ENCODE results near the gene RBM20. TPM values are rescaled to one million over a fixed set of nuclear protein-coding genes. Genes with fewer than 3 reads are reported as not detected.

RBM20 gene
- total RNA-seq, 1 donor from 2014 or later = 101 TPM

DNA sequence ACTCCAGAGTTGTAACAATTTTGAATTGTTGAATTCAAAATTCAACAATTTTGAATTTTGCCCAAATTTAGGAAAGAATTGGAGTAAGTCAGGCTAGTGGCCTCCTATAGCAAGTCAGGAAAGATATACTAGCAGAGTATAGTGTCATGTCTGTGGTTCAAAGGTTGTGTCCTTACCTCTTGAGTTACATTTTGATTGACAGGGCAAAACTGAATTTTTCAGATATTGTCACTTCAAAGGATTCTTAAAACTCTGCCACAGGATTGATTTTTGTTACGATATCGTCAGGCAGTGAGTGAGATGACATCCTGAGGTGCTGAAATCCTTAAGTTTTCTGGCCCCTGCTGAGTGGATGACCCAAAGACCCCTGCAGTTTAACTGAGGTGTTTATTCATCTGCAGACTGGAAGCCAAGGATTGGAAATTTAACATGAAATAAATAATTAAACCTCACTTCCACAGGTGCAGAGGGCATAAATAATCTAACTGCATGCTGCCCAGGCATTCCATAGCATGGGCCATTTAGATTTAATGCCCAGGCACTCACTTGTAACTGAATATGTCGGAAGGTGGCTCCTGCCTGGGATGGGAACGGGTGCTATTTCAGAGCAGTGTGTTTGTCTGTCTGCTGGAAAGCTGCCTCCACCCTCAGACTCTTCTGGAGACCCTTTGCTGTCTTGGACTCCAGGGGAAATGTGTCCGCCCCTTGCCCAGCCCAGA is 50.8 kb downstream of the RBM20 start:
- Histone ChIP-seq H3K4me1 (peaks cover 62% of the 10 kb centered on the region), H3K9me3 (replicated peaks) (peaks cover 23% of the 10 kb centered on the region), H3K27ac (replicated peaks) (peak overlapping the region; percentile 90), H3K36me3 (no peaks in the 10 kb centered on the region), H3K4me3 (no peak overlapping the region), H3K27me3 (ENCODE audit: low read depth) (no peaks in the 10 kb centered on the region)
- TF ChIP-seq, protein P1, sequence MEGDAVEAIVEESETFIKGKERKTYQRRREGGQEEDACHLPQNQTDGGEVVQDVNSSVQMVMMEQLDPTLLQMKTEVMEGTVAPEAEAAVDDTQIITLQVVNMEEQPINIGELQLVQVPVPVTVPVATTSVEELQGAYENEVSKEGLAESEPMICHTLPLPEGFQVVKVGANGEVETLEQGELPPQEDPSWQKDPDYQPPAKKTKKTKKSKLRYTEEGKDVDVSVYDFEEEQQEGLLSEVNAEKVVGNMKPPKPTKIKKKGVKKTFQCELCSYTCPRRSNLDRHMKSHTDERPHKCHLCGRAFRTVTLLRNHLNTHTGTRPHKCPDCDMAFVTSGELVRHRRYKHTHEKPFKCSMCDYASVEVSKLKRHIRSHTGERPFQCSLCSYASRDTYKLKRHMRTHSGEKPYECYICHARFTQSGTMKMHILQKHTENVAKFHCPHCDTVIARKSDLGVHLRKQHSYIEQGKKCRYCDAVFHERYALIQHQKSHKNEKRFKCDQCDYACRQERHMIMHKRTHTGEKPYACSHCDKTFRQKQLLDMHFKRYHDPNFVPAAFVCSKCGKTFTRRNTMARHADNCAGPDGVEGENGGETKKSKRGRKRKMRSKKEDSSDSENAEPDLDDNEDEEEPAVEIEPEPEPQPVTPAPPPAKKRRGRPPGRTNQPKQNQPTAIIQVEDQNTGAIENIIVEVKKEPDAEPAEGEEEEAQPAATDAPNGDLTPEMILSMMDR (IDR thresholded peaks at IDR 0.05; ENCODE audit: borderline replicate concordance) = no peak
- intact Hi-C loops (cut with micrococcal nuclease) = no loop called here
- no peak for DNase-seq

DNA sequence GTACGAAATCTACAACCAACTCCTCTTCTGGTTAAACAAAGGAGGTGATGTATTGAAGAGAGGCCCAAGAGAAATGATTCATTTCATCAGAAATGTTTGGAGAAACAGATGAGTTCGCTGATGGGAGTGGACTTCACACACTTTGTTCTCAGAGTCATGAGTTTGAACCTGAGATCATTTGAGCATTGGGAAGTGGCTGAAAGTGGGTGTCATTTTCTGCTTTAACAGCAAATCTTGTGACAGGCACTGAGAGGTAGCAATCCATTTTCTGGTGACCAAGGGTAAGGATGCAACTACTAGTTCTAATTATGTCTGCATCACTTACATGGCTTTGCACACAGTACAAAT is 51.4 kb downstream of the RBM20 start:
- Histone ChIP-seq H3K27ac (replicated peaks) (peak overlapping the region; percentile 90), H3K4me1 (peaks cover 64% of the 10 kb centered on the region), H3K27me3 (ENCODE audit: low read depth) (no peaks in the 10 kb centered on the region), H3K36me3 (no peaks in the 10 kb centered on the region), H3K4me3 (no peak overlapping the region), H3K9me3 (replicated peaks) (peaks cover 23% of the 10 kb centered on the region)
- intact Hi-C loops (cut with micrococcal nuclease) = no loop called here
- DNase-seq = no peak
- TF ChIP-seq, protein P1 (IDR thresholded peaks at IDR 0.05; ENCODE audit: borderline replicate concordance) = no peak

DNA sequence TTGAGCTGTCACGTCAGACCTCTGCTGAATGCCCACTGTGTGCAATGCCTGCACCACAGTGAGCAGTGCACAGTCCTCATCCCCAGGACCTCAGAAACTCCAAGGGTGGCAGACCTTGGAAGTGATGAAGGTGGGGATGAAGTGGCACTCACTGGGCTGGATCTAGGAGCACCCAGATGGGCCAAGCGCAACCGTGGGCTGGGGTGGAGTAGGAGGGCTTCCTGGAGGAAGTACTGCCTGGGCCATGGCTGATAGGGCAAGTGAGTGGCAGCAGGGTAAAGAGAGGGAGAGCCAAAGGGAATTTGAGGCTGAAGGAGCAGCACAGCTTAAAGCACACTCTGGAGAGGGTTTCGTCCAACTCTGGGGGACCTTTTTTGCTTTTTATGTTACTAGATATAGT is 52.3 kb downstream of the RBM20 start:
- Histone ChIP-seq H3K27me3 (ENCODE audit: low read depth) (no peaks in the 10 kb centered on the region), H3K36me3 (no peaks in the 10 kb centered on the region), H3K4me1 (peaks cover 68% of the 10 kb centered on the region), H3K9me3 (replicated peaks) (peaks cover 19% of the 10 kb centered on the region), H3K27ac (replicated peaks) (peak overlapping the region; percentile 90), H3K4me3 (no peak overlapping the region)
- TF ChIP-seq, protein P1 (IDR thresholded peaks at IDR 0.05; ENCODE audit: borderline replicate concordance) = no peak
- intact Hi-C loops (cut with micrococcal nuclease) = no loop called here
- no peak for DNase-seq

DNA sequence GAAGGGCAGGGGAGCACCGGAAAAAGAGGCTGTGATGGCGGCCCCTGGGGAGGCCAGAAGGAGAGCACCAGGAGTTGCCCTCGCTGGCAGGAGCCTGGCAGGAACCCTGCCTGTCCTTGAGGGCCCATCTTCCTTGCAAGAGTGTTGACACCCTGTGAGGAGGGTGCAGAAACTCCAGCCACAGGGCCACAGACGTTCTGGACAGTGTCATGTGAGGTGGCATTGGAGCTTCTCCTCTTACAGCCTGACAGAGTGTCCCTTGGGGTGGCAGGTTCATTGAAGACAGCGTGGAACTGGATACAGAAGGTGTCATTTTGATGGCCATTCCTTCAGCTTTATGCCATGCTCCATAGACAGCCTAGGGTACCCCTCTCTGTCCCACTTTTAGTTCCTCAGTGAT is 54.2 kb downstream of the RBM20 start:
- H3K9me3 ChIP-seq (replicated peaks) = peaks cover under 1% of the 10 kb centered on the region
- no peaks in the 10 kb centered on the region for H3K36me3 ChIP-seq
- intact Hi-C loops (cut with micrococcal nuclease) = no loop called here
- H3K27me3 ChIP-seq (ENCODE audit: low read depth) = no peaks in the 10 kb centered on the region
- TF ChIP-seq, protein P1 (IDR thresholded peaks at IDR 0.05; ENCODE audit: borderline replicate concordance) = no peak
- H3K27ac ChIP-seq (replicated peaks) = peak overlapping the region; percentile 90
- no peak for DNase-seq
- peak overlapping the region; percentile 21 for H3K4me3 ChIP-seq
- H3K4me1 ChIP-seq = peaks cover 82% of the 10 kb centered on the region

DNA sequence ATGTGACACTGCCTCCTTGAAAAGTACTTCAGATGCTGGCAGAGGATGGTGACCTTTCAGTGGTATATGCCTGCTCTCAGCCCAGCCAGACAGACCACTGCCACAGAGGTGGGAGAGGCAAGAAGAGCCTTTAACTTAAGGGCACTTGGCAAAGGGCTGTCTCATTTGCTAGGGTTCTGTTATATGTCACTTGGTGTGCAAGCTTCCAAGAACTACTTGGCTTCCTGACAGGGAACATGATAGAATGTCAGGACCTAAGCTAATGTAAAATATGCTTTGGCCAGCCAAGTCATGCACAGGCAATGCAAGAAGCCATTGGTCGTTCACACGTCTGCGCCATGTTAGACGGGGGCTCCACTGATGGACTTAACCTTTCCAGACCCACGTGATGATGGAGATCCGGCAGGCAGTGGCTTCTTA is 54.7 kb downstream of the RBM20 start:
- peak; percentile 44 for DNase-seq
- TF ChIP-seq, protein P1 (IDR thresholded peaks at IDR 0.05; ENCODE audit: borderline replicate concordance) = no peak
- Histone ChIP-seq H3K4me3 (no peak overlapping the region), H3K27ac (replicated peaks) (peak overlapping the region; percentile 90), H3K36me3 (no peaks in the 10 kb centered on the region), H3K4me1 (peaks cover 81% of the 10 kb centered on the region), H3K9me3 (replicated peaks) (no peaks in the 10 kb centered on the region), H3K27me3 (ENCODE audit: low read depth) (no peaks in the 10 kb centered on the region)
- intact Hi-C loops (cut with micrococcal nuclease) = no loop called here

All from left ventricle myocardium inferior (tissue), 1 donor.